ENCODE measurements around the gene GRIK4.

Gene GRIK4

GRCh38 chr11:120904116-120904515 lies 392.6 kb downstream of the GRIK4 start:
- DNase-seq, result no peak

GRCh38 chr11:120906766-120907165 lies 395.2 kb downstream of the GRIK4 start:
- DNase-seq, result no peak

- no peak for DNase-seq
Measured at GRCh38 chr11:120907971-120908370, 396.4 kb downstream of the GRIK4 start.

- no peak for DNase-seq
Measured at GRCh38 chr11:120908461-120909181, 397.1 kb downstream of the GRIK4 start.

- DNase-seq, result no peak
Measured at GRCh38 chr11:120909676-120910416, 398.3 kb downstream of the GRIK4 start.

- DNase-seq, result no peak
Measured at GRCh38 chr11:120911943-120912342, 400.4 kb downstream of the GRIK4 start.

GRCh38 chr11:120912504-120912903 lies 401.0 kb downstream of the GRIK4 start:
- DNase-seq, result no peak

GRCh38 chr11:120912915-120913314 lies 401.4 kb downstream of the GRIK4 start:
- no peak for DNase-seq

- no peak for DNase-seq
Measured at GRCh38 chr11:120914021-120914420, 402.5 kb downstream of the GRIK4 start.

GRCh38 chr11:120914601-120915000 lies 403.1 kb downstream of the GRIK4 start:
- DNase-seq, result no peak

GRCh38 chr11:120917559-120918239 lies 406.2 kb downstream of the GRIK4 start:
- no peak for DNase-seq

GRCh38 chr11:120918257-120918656 lies 406.7 kb downstream of the GRIK4 start:
- DNase-seq, result no peak

- DNase-seq, result no peak
Measured at GRCh38 chr11:120919045-120919444, 407.5 kb downstream of the GRIK4 start.

- DNase-seq, result no peak
Measured at GRCh38 chr11:120919566-120919965, 408.0 kb downstream of the GRIK4 start.

GRCh38 chr11:120923866-120924508 lies 412.4 kb downstream of the GRIK4 start:
- no peak for DNase-seq

GRCh38 chr11:120925944-120926343 lies 414.4 kb downstream of the GRIK4 start:
- DNase-seq, result no peak

- no peak for DNase-seq
Measured at GRCh38 chr11:120928627-120929026, 417.1 kb downstream of the GRIK4 start.

GRCh38 chr11:120929090-120929489 lies 417.5 kb downstream of the GRIK4 start:
- DNase-seq, result no peak

- DNase-seq, result no peak
Measured at GRCh38 chr11:120929664-120930154, 418.2 kb downstream of the GRIK4 start.

GRCh38 chr11:120931057-120931779 lies 419.7 kb downstream of the GRIK4 start:
- DNase-seq, result no peak

- DNase-seq, result no peak
Measured at GRCh38 chr11:120932305-120932915, 420.9 kb downstream of the GRIK4 start.

- DNase-seq, result no peak
Measured at GRCh38 chr11:120936356-120936755, 424.8 kb downstream of the GRIK4 start.
